GM12864 (cell line): Measurements from ENCODE around the gene TNNT1.

Experiments used
- DNase-seq: peaks from one replicate; pipeline ENCODE4 v3.0.0-alpha.2; 2011; ENCODE audit warnings: low read depth
- H3K4me3 ChIP-seq: 2 replicates; pipeline ENCODE4 v1.5.1; 2011; ENCODE audit warnings: mild to moderate bottlenecking, low read depth, low read length, control low read depth
- TF ChIP-seq, protein P1 (sequence below): IDR thresholded peaks from 2 replicates; pipeline ENCODE4 v1.5.1; 2011; ENCODE audit warnings: low read depth, mild to moderate bottlenecking, moderate library complexity, low read length, control low read depth, inconsistent platforms; ENCODE audit errors: missing control alignments

TNNT1 gene, protein sequence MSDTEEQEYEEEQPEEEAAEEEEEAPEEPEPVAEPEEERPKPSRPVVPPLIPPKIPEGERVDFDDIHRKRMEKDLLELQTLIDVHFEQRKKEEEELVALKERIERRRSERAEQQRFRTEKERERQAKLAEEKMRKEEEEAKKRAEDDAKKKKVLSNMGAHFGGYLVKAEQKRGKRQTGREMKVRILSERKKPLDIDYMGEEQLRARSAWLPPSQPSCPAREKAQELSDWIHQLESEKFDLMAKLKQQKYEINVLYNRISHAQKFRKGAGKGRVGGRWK

DNA sequence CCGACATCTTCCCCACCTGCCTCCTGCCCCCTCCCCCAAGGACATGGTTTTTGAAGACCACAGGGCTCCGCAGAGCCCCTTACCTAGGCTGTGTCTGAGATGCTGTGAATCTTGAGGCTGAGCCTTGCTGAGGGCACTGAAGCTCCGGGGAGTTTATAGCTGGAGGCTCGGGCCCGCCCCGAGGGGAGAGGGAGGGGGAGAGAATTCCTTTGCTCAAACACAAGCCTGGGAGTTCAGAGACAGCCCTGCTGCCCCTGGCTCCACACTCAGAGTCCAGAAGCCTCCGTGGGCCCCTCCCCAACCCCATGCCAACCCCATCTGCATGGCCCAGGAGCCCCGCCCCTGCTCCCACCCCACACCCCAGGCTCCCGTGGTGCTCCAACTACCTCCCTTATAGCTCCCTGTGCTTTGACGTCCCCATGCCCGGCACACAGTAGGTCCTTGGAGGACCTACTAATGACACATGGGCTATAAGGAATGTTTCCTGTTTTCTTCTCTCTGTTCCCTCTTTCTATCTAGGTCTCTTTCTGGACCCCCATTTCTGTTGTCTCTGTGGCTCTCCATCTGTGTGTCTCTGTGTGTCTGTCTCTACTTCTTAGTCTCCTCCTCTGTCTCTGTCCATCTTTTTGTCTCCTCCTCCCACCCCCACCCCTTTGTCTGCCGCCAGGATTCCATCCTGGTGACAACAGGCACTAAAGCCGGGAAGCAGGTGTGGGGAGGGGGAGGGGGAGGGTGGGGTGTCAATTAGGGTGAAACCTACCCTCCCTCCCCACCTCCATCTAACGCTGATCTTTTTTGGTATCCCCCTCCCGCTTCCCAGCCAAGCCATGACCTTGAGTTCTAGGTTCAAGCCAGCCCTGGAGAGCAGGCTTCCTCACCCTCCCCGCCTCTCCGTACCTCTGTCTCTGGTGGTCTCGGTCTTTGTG, at the start of gene TNNT1:
TSS of gene TNNT1 (minus strand) at position 129 of the 926 bp plus-strand sequence. CDS start 2,049 bp downstream, outside the sequence.
- no peak within 1 kb of the TSS for H3K4me3 ChIP-seq
- TF ChIP-seq, protein P1, sequence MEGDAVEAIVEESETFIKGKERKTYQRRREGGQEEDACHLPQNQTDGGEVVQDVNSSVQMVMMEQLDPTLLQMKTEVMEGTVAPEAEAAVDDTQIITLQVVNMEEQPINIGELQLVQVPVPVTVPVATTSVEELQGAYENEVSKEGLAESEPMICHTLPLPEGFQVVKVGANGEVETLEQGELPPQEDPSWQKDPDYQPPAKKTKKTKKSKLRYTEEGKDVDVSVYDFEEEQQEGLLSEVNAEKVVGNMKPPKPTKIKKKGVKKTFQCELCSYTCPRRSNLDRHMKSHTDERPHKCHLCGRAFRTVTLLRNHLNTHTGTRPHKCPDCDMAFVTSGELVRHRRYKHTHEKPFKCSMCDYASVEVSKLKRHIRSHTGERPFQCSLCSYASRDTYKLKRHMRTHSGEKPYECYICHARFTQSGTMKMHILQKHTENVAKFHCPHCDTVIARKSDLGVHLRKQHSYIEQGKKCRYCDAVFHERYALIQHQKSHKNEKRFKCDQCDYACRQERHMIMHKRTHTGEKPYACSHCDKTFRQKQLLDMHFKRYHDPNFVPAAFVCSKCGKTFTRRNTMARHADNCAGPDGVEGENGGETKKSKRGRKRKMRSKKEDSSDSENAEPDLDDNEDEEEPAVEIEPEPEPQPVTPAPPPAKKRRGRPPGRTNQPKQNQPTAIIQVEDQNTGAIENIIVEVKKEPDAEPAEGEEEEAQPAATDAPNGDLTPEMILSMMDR: no peak
- DNase-seq: no peak

DNA sequence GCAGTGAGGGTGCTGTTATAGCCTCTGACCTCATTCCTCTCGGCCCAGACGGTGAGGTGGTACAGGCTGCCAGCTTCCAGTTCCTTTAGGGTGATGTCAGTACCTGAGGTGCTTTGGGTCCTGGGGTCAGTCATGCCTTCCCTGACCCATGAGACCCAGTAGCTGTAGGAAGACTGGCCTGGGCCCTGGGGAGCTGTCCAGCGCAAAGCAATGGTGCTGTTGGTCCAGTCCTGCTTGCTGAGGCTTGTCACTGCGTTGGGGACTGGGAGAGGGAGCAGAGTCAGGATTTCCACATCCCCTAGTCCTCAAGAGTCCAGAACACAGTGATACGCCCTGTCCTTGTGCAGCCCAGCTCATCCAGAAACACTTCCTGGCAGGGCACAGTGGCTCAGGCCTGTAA, 49.6 kb upstream of the TNNT1 start:
- DNase-seq: no peak
- H3K4me3 ChIP-seq: no peak overlapping the region
- TF ChIP-seq, protein P1: no peak

DNA sequence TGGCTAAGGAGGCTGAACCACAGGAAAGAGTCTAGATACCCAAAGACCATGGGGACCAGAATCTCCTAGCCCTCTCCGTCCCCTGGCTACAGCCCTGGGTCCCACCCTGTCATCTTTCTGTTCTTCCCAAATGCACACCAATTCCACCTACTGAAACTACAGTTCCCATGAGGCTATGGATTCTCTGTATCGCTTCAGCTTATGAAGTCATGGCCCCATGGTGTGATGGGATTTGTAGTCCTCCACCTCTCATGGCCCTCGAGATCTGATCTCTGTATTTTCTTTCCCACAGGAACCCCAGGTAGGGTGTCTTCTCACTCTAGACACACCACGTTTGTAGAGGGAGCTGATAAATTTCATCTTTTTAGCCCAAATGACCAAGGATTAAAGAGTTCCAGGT, 48.5 kb upstream of the TNNT1 start:
- DNase-seq: no peak
- H3K4me3 ChIP-seq: no peak overlapping the region
- TF ChIP-seq, protein P1: no peak

DNA sequence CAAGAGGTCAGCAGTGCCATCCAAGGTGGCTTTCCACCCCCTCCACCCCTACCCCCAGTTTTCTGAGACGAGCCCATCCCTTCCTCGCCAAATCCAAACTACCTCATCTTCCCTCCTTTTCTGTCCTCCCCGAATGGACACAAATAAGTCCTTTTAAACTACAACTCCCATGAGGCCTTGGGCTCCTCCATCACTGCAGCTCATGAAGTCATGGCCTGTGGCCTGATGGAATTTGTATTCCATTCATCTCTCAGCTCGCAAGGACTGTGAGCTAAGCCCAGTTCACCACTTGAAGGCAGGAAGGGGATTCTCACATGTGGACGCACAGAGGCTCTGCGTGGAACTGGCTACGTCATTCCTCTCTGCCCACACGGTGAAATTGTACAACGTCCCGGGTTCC, 47.8 kb upstream of the TNNT1 start:
- no peak for DNase-seq
- no peak overlapping the region for H3K4me3 ChIP-seq
- TF ChIP-seq, protein P1: no peak

DNA sequence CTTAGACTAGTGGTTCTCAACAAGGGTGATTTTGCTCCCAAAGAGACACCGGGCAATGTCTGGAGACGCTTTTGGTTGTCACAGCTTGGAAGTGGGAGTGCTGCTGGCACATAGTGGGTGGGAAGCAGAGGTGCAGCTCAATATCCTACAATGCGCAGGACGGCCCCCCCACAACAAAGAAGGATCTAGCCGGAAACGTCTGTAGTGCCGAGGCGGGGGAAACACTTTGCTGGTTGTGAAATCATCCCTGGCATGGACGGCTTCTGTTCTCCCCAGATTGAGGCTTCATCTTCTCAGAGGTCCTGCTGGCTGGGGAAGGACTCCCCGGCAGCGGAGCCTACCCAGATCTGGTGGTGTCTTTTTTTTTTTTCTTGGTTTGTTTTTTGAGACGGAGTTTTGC, 44.5 kb upstream of the TNNT1 start:
- DNase-seq: no peak
- no peak overlapping the region for H3K4me3 ChIP-seq
- TF ChIP-seq, protein P1: no peak

DNA sequence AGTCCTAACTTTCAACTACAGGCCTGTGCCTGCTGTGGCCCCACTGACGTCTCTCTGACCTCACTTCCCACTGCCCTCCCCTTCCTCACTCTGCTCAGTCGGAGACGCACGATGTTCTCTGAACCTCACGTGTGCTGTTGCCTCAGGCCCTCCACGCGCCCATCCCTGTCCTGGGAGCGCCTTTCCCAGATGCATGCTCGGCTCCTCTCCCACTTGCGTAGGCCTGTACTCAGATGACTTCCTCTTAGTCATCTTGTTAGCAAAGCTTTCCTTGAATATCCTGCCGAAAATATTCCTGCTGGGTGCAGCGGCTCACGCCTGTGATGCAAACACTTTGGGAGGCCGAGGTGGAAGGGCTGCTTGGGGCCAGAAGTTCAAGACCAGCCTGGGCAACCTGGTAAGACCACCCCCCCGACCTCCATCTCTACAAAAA, 40.4 kb upstream of the TNNT1 start:
- no peak for DNase-seq
- TF ChIP-seq, protein P1: no peak
- H3K4me3 ChIP-seq: no peak overlapping the region
